Neural progenitor cell (in vitro differentiated cells): ENCODE data around the gene HOXC10. TPM values are rescaled to one million over a fixed set of nuclear protein-coding genes. Genes with fewer than 3 reads are reported as not detected.

Source experiments
- DNase-seq: peaks from one replicate; pipeline ENCODE4 v3.0.0-alpha.2; 2016; ENCODE audit warnings: low spot score
- H2AFZ ChIP-seq: fragments of 200-600 bp; sonication (generic); replicated peaks from 2 replicates; pipeline ENCODE4 v1.6.1; 2016; ENCODE audit warnings: antibody characterized with exemption
- H3F3A ChIP-seq: fragments of 200-600 bp; sonication (generic); 2 replicates; pipeline ENCODE4 v1.6.1; 2016; ENCODE audit warnings: antibody characterized with exemption, low read depth
- H3K27ac ChIP-seq: fragments of 200-600 bp; sonication (generic); 2 replicates; pipeline ENCODE4 v1.5.1; 2016; ENCODE audit warnings: mild to moderate bottlenecking
- H3K27me3 ChIP-seq: fragments of 200-600 bp; sonication (generic); 2 replicates; pipeline ENCODE4 v1.6.1; 2016; ENCODE audit warnings: mild to moderate bottlenecking, moderate library complexity
- H3K36me3 ChIP-seq: fragments of 200-600 bp; sonication (generic); 2 replicates; pipeline ENCODE4 v1.5.1; 2016
- H3K4me1 ChIP-seq: fragments of 200-600 bp; sonication (generic); 2 replicates; pipeline ENCODE4 v1.6.1; 2016; ENCODE audit warnings: mixed run types
- H3K4me2 ChIP-seq: fragments of 200-600 bp; sonication (generic); 2 replicates; pipeline ENCODE4 v1.6.1; 2016
- H3K4me3 ChIP-seq: fragments of 200-600 bp; sonication (generic); 2 replicates; pipeline ENCODE4 v1.5.1; 2016
- H3K79me2 ChIP-seq: fragments of 200-600 bp; sonication (generic); 2 replicates; pipeline ENCODE4 v1.6.1; 2016; ENCODE audit warnings: low read depth
- H3K9ac ChIP-seq: fragments of 200-600 bp; sonication (generic); 2 replicates; pipeline ENCODE4 v1.6.1; 2016
- H3K9me3 ChIP-seq: fragments of 200-600 bp; sonication (generic); 2 replicates; pipeline ENCODE4 v1.5.1; 2016; ENCODE audit warnings: low read depth
- H4K20me1 ChIP-seq: fragments of 200-600 bp; sonication (generic); 2 replicates; pipeline ENCODE4 v1.6.1; 2016; ENCODE audit warnings: low read depth
- H3K27ac Mint-ChIP-seq: 3 replicates; pipeline ENCODE4 v1.8.0; 2021; ENCODE audit warnings: mixed read lengths
- H3K27me3 Mint-ChIP-seq: 2 replicates; pipeline ENCODE4 v1.8.0; 2022; ENCODE audit warnings: low read depth, mild to moderate bottlenecking, inconsistent platforms, moderate library complexity, mixed read lengths; ENCODE audit not compliant: insufficient read depth
- H3K36me3 Mint-ChIP-seq: 3 replicates; pipeline ENCODE4 v1.8.0; 2021; ENCODE audit warnings: mixed read lengths
- H3K4me1 Mint-ChIP-seq: 3 replicates; pipeline ENCODE4 v1.8.0; 2021; ENCODE audit warnings: mixed read lengths
- H3K4me3 Mint-ChIP-seq: 3 replicates; pipeline ENCODE4 v1.8.0; 2021; ENCODE audit warnings: mild to moderate bottlenecking, moderate library complexity, mixed read lengths
- H3K9me3 Mint-ChIP-seq: 3 replicates; pipeline ENCODE4 v1.8.0; 2020; ENCODE audit warnings: mixed read lengths
- CTCF ChIP-seq: fragments of 200-600 bp; sonication (generic); IDR thresholded peaks from 2 replicates; pipeline ENCODE4 v1.5.1; 2017; ENCODE audit warnings: antibody characterized with exemption, mild to moderate bottlenecking
- EZH2 ChIP-seq: fragments of 200-600 bp; sonication (generic); IDR thresholded peaks from 2 replicates; pipeline ENCODE4 v1.6.1; 2017; ENCODE audit warnings: antibody characterized with exemption, mild to moderate bottlenecking, moderate library complexity
- EZH2phosphoT487 ChIP-seq: fragments of 200-600 bp; sonication (generic); IDR thresholded peaks from 2 replicates; pipeline ENCODE4 v1.6.1; 2017; ENCODE audit warnings: antibody characterized with exemption
- total RNA-seq: library from RNA; depleted of rRNA; stranded (reverse); fragments of >200 nt; gene quantifications from 2 replicates; pipeline ENCODE4 v1.2.3, GENCODE V29; 2015; ENCODE audit warnings: low replicate concordance

The HOXC10 gene
- total RNA-seq, 1 donor from 2014 or later, result not detected

- Mint-ChIP-seq H3K27me3 (peaks cover 98% of the 10 kb centered on the region), H3K9me3 (peaks cover 6% of the 10 kb centered on the region), H3K4me3 (no peak overlapping the region), H3K27ac (no peak overlapping the region), H3K4me1 (peaks cover 2% of the 10 kb centered on the region), H3K36me3 (no peaks in the 10 kb centered on the region)
- Histone ChIP-seq H3K27ac (no peak overlapping the region), H3K36me3 (no peaks in the 10 kb centered on the region), H3K9ac (no peak overlapping the region), H4K20me1 (peaks cover 89% of the 10 kb centered on the region), H2AFZ (no peak overlapping the region), H3F3A (no peaks in the 10 kb centered on the region), H3K79me2 (no peaks in the 10 kb centered on the region), H3K4me1 (no peaks in the 10 kb centered on the region), H3K9me3 (no peaks in the 10 kb centered on the region), H3K27me3 (peaks cover 100% of the 10 kb centered on the region), H3K4me2 (no peak overlapping the region), H3K4me3 (no peak overlapping the region)
- TF ChIP-seq EZH2phosphoT487 (no peak), EZH2 (no peak), CTCF (no peak)
- DNase-seq, result no peak
These were observed 7.5 kb downstream of the HOXC10 start for GRCh38 chr12:53992377-53992889.

- Mint-ChIP-seq H3K27me3 (peaks cover 98% of the 10 kb centered on the region), H3K4me3 (no peak overlapping the region), H3K36me3 (no peaks in the 10 kb centered on the region), H3K4me1 (peaks cover 2% of the 10 kb centered on the region), H3K9me3 (peaks cover 6% of the 10 kb centered on the region), H3K27ac (no peak overlapping the region)
- Histone ChIP-seq H3K9ac (no peak overlapping the region), H3K27me3 (peaks cover 100% of the 10 kb centered on the region), H2AFZ (no peak overlapping the region), H3K9me3 (no peaks in the 10 kb centered on the region), H3K79me2 (no peaks in the 10 kb centered on the region), H3K36me3 (no peaks in the 10 kb centered on the region), H3K4me1 (no peaks in the 10 kb centered on the region), H3F3A (no peaks in the 10 kb centered on the region), H4K20me1 (peaks cover 89% of the 10 kb centered on the region), H3K4me3 (no peak overlapping the region), H3K4me2 (no peak overlapping the region), H3K27ac (no peak overlapping the region)
- no peak for DNase-seq
- peak; percentile 58 for TF ChIP-seq EZH2phosphoT487
- peak; percentile 90 for TF ChIP-seq EZH2
- TF ChIP-seq CTCF, result no peak
These were observed 8.4 kb downstream of the HOXC10 start for GRCh38 chr12:53993162-53994008.

- peaks cover 8% of the 10 kb centered on the region for H3K9me3 Mint-ChIP-seq
- Histone ChIP-seq H3K4me3 (no peak overlapping the region), H3K9ac (no peak overlapping the region), H3K79me2 (no peaks in the 10 kb centered on the region), H3K27me3 (peaks cover 100% of the 10 kb centered on the region), H4K20me1 (peaks cover 93% of the 10 kb centered on the region), H2AFZ (no peak overlapping the region), H3K36me3 (no peaks in the 10 kb centered on the region), H3K9me3 (no peaks in the 10 kb centered on the region), H3F3A (no peaks in the 10 kb centered on the region), H3K27ac (no peak overlapping the region), H3K4me1 (no peaks in the 10 kb centered on the region), H3K4me2 (no peak overlapping the region)
- peaks cover 2% of the 10 kb centered on the region for H3K4me1 Mint-ChIP-seq
- H3K36me3 Mint-ChIP-seq, result no peaks in the 10 kb centered on the region
- H3K4me3 Mint-ChIP-seq, result no peak overlapping the region
- TF ChIP-seq EZH2phosphoT487 (peak; percentile 72), EZH2 (peak; percentile 88), CTCF (no peak)
- H3K27ac Mint-ChIP-seq, result no peak overlapping the region
- DNase-seq, result no peak
- H3K27me3 Mint-ChIP-seq, result peaks cover 98% of the 10 kb centered on the region
These were observed 9.0 kb downstream of the HOXC10 start for GRCh38 chr12:53994009-53994263.
